Activated CD4-positive, alpha-beta T cell treated with anti-CD3 and anti-CD28 coated beads, Interleukin-2, amount 50 U/mL, for 1 hour (primary cell): ENCODE results near the gene TCF15.
"Not testable (repeated sequence)": the region's sequence is repeated elsewhere in the genome, so short reads cannot be mapped to it uniquely, and the experiment has no call there.

ENCODE experiments used
- DNase-seq: peaks from one replicate; pipeline ENCODE4 v3.0.0-alpha.2; 2020

The TCF15 gene

DNA sequence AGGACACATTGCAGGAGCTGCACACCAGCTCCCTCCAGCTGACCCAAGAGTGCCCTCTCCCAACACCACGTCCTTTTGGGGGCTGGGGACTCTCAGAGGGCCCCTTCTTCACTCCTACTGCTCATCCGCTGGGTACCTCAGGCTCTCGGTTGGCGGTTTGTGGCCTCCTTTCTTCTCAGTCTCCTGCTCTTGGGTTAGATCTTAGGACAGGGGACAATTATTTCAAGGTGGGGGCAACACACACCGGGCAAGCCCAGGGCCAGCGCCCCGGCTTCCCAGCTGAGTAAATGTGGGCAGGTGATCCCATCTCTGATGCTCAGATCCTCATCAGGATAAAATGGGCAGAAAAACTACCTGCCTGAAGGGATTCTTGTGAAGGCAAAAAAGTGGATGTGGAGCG, 1.1 kb downstream of the TCF15 start:
- no peak for DNase-seq

DNA sequence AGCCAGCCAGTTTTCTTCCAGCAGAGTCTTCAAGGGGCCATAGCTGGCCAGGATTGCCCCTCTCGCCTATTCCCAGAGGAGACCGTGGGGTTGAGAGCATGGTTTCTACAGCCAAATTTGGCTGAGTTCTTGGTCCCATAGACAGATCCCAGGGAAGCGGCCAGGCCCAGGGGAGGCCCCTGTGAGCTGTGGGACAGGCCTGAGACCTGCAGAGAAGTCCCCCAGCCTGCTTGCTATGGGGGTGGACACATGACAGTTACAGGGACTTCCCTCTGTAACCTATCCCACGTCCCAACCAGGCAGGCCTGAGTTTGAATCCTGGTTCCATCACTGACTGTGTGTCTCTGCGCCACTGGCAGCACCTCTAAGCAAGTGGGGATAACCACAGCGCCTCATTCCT, 2.6 kb downstream of the TCF15 start:
- DNase-seq, result no peak

DNA sequence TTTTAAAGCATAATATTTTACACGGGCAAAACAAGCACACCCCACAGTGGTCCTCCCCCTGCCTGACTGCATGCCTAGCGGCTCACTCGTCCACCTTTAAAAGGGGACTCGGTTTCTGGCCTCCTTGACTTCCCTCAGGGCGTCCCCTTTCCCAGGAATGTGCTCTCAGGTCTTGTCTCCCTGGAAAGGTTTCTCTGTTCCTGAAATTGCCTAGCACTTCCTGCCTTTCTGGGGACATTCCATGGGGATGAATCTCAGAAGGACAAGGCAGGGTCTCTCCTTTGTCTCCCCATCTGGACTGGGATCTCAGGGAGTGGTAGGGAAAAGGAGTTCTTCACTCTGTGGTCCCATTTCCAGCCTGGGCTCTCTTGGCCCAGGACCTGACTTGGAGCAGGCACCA, 4.9 kb downstream of the TCF15 start:
- DNase-seq, result no peak

DNA sequence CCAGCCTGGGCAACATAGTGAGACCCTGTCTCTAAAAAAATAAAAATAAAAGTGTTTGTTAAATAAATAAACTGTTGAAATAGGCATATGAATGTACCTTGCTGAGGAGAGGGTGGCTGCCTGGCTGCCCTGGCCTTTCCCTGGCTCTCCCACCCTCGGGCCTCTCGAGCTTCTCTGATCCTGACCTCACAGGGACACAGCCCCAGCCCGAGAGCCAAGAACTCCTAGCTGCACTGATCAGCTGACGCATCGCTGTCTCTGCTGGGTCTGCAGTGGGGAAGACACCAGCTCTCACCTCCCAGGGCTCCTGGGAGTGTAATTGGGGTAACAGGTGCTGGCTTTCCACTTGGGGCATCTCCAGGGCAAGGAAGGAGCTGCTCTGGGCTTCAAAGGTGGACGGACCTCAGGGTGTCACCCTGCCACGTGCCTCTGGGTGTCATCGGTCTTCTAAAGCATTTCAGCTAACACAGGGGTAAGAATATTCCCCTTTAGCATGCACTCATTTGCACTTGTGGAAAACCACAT, 6.9 kb downstream of the TCF15 start:
- DNase-seq, result no peak

DNA sequence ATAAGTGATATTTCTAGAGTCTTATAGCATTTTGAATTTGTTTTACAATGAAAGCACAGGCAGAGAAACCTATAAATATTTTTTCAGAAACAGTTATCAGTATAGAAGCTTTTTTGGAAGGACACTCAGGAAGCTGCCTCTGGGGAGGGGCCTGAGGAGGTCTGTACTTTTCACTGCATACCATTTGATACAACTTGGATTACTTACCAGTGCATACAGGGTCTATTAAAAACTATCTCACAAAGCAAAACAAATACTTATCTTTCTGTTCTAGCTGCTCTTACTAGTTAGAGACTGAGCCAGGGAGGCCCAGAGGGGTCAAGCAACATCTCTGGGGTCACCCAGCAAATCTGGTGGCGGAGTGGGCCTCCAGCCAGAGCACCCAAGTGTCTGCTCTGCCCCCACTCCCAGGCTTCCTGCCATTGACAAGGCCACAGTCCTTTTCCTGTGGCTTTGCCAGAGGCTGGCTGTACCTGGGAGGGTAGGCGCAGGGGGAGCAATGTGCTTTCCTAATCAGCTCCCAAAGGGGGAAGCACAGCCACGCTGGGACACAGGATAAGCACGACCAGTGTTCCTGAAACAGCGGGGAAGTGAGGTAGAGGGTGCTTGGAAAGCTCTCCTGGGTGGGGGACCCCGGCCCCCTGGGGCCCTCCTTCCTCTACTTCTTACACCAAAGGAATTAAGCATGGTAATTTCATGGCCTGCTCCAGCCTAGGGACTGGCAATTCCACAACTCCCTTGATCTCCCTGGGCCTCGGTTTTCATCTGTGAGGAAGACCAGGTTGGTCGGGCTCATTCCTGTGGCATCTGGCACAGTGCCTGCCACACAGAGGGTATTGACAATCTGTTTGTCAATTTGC, 7.8 kb downstream of the TCF15 start:
- DNase-seq, result no peak

DNA sequence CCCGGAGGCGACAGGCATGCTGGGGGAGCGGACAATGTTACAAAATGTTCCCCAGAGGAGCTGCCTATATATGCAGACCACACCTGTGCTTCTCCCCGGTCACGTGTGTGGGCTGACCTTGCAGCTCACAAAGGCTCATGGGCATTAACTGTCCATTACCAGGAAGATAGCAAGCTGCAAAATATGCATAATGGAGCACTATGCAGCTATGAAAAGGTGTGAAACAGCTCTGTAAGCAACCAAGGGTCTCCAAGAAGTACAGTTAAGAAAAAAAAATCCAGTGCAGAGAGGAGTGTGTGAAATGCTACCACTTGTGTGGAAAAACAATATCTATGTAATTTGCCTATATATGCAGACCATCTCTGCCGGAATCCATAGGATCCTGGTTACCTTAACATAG, 9.4 kb downstream of the TCF15 start:
- no peak for DNase-seq

DNA sequence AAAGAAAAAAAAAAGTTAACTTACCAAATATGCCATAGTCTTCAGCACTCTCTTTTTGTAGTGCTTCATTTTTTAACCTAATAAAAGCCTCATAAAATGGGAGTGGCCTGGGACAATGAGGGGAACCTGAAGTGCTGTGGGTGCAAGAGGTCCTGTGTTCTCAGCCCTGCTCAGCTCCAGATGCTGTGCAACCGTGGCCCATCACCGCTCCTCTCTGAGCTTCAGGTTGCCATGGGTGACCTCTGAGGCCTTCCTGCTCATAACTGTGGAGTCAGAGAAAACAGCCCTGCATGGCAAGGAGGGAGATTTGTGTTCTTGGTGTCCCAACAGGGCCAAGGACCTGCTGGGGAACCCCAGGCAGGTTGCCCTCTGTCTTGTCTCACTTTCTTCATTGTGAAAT, 10.0 kb downstream of the TCF15 start:
- DNase-seq, result no peak

DNA sequence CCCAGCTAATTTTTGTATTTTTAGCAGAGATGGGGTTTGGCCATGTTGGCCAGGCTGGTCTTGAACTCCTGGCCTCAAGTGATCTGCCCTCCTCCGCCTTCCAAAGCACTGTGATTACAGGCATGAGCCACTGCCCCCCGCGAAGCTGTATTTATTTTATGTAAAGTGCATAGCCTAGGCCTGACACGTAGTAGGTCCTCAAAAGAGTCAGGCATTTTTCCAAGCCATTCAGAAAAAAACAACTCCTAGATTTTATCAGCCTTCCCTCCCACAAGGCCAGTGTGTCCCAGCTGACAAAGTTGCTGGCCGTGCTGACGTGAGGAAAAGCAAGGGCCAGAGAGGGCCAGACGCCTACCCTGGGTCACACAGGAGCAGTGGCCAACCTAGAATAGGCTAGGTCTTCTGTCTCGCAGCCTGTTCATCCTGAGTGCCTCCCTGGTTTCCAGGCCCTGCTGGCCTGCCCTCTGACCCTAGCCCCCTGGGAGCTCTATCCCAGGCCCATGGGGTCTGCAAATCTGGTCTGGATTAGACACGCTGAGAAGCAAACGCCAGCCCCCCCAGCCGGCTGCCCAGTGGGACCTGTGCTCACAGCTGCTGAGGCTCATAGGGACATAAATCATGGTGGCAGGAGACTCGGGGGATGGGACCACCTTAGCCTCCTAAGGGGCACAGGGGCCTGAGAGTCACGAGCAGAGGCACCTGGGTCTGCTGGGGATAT, 11.8 kb downstream of the TCF15 start:
- no peak for DNase-seq

DNA sequence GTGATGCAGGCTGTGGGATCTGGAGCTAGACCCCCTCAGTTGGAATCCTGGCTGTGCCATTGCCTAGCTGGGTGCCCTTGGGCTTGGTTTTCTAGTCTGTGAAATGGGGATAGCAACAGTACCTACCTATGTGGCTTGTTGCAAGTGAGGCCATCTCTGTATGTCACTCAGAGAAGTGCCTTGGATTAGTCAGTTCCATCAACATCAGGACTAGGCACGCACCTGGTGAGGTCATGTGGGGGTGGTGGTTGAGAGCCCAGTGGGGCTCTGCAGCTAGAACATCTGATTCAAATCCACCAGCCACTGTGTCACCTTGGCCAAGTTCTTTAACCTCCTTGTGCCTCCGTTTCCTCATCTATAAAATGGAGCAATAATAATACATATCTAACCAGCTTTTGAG, 12.5 kb downstream of the TCF15 start:
- no peak for DNase-seq

DNA sequence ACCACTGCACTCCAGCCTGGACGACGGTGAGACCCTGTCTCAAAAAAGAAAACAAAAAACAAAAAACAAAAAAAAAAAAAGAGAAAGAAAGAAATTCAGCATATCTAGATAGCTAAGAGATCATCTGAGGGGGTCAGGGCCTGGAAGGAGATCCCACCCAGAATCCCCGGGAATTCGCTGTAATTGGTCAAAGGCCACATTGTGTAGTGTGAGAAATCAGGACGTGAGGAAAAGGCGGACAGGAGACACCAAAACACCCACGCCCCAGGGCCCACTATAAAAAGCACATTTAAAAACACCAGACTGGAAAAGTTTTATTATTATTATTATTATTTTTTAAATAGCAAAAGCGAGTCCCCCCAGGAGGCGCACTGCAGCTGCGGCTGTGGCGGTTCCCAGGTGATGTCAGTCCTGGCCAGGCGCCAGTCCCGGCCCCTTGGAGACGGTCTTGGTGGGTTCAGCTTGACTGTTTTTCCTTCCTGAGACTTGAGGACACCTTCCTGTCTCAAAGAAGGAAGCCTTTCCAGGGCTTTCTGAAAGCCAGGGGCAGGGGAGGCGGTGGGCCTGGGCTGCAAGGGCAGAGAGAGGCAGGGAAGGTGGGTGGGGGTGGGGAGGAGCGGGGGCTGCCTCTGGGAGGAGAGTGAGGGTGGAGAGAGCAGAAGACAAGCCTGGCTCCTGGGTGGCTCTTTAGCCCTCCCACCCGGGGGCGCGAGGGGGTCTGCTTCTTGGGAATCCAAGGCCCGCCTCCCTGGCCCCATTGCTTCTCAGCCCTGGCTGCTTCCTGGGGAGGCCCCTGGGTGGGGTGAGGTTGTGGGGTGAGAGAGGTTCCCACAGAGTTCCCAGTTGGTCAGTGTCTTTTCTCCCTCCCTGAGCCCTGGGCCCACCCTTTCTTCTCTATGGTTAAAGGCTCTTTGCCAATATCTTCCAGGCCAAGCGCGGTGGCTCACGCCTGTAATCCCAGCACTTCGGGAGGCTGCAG, 14.5 kb downstream of the TCF15 start:
- DNase-seq, result no peak

DNA sequence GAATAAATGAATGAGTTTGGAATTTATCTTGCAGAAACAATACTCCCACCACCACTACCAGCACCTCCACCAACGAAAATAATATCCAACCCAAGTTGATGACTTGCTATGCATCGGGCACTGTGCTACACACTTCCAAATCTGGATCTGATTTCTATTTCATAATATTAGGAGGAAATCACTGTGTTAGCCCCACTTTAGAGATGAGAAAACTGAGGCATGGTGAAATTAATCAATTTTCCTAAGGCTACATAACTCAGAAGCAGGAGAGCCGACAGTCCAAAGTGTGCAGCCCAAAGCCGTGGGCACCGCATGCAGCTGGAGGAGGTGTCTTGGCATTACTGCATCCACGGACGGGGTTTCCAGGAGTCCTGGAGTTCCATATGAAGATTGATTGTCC, 17.6 kb downstream of the TCF15 start:
- DNase-seq, result no peak

DNA sequence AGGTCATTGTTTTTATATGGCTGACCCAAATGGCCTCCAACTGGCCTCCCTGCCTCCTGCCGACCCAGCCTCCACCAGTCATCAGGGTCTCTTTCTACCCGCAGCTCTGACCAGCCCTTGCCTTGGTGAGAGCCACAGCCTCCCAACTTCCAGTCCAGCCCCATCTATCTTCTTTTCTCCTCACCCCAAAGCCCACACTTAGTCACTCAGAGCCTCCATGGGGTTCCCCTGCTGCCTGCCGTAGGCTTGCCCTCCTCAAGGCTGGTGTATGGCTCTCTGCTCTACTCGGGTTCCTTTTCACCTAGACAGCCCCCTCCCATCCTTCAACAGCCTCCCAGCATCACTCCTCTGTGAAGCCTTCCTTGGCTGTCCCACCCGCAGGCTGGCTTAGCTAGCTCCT, 18.2 kb downstream of the TCF15 start:
- DNase-seq, result no peak

DNA sequence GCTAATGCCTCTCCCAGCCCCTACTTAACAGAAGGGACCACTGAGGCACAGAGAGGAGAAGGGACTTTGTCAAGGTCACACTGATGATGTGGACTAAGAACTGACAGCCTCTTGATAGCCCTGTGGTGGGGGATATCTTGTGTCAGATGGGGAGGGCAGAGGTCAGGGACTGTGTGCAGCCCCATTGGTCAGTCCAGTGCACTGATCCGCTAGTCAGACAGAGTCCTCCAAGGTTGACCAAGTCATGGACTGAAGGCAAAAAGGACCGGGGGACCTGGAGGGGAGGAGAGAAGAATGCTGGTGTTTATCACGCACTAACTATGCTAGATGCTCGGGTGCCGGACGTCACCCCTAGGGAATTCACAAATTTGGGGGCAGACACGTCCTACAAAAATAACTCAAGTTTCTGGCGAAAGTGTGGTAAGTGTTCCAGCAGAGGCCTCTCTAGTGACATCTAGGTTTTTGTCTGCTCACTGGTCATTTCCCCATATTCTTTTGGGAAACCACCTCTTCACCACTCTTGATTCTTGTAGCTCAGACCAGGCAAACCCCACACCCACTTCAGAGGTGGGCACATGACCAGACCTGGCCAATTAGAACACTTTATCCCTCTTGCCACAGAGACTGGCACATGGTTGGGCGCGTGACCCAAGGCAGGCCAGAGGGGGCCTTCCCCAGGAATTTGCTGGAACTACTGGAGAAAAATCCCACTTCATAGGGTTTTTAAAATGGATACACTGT, 21.0 kb downstream of the TCF15 start:
- DNase-seq, result no peak

DNA sequence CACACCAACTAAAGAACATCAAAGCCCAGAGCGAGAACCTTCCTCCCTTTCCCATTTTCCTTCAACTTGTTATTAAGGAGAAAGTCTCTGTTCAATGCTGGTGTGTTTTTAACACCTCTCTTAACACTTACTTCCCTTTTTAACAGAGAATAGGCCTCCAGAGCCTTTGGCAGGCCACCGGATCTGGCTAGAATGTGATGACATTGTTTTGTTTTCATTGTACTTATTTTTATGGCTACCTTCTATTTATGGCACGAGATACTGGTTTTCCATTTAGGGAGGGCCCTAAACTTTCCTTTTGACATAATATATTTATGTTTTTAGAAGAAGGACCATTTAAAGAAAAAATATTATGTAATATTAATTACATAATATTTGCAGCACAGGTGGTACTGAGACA, 21.6 kb downstream of the TCF15 start:
- no peak for DNase-seq

DNA sequence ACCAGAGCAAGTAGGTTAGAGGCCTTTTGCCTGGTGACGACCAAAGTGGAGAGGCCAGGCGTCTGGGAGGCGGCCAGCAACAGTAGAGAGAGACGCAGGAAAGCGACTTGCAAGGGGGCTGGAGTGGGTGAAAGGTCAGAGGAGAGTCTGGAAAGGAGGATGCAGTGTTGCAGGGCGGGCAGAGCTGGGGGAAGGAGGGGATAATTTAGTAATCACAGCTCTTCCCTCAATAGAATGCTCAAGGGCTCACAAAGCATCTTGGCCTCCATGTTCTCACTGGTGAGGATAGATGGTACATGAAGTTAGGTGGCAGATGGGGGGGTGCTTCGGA, 25.2 kb downstream of the TCF15 start:
- DNase-seq, result no peak

DNA sequence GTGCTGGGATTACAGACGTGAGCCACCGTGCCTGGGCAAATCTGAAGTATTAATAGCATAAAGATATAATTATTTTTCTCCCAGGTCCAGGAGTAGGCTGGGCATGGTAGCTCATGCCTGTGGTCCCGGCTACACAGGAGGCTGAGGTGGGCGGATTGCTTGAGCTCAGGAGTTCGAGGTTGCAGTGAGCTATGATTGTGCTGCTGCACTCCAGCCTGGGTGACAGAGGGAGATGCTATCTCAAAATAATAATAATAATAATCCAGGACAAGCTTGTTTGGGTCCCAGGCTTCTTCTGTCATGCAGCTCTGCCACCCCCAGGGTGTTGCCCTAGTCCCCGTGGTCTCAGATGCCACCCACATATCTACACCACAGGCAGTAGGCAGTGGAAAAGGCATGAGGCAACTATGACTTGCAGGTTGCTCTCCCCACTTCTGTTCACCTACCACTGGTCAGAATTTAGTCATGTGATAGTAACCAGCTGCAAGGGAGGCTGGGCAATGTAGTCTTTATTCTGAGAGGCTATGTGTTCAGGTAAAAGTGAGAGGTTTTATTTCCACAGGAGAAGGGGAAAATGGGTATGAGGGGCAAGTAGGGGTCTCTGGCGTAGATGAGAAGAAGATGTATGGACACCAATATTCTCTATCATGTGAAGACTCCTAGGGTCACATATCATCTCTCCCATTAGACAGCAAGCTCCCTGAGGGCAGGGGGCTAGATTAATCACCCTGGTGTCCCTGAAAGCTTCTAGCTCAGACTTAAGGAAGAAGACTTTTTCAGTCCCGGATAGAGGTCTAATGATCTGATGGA, 25.7 kb downstream of the TCF15 start:
- DNase-seq, result no peak

DNA sequence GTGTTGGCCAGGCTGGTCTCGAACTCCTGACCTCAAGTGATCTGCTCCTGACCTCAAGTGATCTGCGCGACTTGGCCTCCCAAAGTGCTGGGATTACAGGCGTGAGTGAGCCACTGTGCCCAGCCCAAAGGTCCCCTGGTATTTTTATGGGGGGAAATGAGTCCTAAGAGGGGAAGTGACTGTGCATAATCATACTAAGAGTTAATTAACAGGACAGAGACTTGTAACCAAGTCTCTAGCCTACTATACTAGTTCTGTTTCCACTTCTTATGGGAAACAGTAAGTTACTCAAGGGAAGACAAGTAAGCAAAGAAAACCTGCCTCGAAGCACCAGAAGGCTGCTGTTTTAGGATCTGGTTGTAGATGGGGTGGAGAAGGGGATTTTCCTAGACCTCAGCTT, 27.9 kb downstream of the TCF15 start:
- no peak for DNase-seq

DNA sequence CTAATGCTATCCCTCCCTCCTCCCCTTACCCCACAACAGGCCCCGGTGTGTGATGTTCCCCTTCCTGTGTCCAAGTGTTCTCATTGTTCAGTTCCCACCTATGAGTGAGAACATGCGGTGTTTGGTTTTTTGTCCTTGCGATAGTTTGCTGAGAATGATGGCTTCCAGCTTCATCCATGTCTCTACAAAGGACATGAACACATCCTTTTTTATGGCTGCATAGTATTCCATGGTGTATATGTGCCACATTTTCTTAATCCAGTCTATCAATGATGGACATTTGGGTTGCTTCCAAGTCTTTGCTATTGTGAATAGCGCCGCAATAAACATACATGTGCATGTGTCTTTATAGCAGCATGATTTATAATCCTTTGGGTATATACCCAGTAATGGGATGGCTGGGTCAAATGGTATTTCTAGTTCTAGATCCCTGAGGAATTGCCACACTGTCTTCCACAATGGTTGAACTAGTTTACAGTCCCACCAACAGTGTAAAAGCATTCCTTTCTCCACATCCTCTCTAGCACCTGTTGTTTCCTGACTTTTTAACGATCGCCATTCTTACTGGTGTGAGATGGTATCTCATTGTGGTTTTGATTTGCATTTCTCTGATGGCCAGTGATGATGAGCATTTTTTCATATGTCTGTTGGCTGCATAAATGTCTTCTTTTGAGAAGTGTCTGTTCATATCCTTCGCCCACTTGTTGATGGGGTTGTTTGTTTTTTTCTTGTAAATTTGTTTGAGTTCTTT, 31.0 kb downstream of the TCF15 start:
- DNase-seq, result not testable (repeated sequence)

DNA sequence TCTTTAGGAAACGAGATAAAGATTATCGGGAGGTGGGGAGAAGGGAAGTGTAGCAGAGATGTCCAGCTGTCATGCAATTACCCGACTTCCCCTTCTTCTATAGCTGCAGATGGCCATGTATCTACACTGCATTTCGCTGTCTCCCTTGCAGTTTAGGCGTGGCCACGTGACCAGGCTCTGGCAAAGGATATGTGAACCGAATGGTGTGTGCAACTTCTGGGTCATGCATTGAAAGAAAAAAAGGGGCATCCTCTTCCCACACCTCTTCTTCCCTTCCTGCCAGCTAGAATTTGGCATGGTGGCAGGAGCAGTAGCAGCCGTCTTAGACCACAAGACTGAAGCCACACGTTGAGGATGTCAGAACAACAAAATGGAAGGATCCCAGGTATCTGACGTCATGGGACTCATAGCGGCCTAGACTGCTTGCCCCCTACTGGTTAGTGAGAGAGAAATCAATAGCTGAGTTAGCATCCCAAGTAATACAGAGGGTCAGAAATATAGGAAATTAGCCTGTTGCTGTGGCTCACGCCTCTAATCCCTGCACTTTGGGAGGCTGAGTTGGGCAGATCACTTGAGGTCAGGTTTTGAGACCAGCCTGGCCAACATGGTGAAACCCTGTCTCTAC, 32.8 kb downstream of the TCF15 start:
- DNase-seq, result no peak

DNA sequence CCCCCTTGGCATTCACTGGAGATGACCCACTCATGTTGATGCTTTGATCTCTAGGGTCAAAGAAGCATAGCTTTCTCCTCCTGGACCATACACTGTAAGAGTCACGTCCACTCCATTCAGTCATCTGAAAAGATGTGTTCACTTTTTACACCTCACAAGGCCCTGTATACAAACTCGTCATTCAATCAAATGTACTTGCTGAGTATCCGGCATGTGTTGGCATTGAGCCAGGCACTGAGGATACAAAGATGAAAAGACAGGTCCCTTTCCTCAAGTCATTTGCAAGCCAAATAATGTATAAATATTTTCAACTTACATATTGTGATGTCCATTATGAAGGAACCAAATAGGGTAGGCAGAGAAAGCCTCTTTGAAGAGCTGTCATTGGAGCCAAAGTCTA, 34.0 kb downstream of the TCF15 start:
- no peak for DNase-seq
